Bronchial epithelial cell (primary cell): ENCODE data around the gene TNNT1. TPM values are rescaled to one million over a fixed set of nuclear protein-coding genes. Genes with fewer than 3 reads are reported as not detected.

Experiments
- DNase-seq: peaks from one replicate; pipeline ENCODE4 v3.0.0-alpha.2; 2010; ENCODE audit warnings: low read depth
- FAIRE-seq: peaks from 2 replicates; lab custom pipeline; 2011; peaks lifted over from hg19 to GRCh38; lab: Jason Lieb, UNC
- H3K27me3 ChIP-seq: 2 replicates; pipeline ENCODE4 v1.5.1; 2011; ENCODE audit warnings: low read length; ENCODE audit not compliant: control insufficient read depth, insufficient read depth
- H3K36me3 ChIP-seq: 2 replicates; pipeline ENCODE4 v1.5.1; 2011; ENCODE audit warnings: low read length; ENCODE audit not compliant: control insufficient read depth, insufficient read depth
- H3K4me3 ChIP-seq: 2 replicates; pipeline ENCODE4 v1.5.1; 2011; ENCODE audit warnings: mild to moderate bottlenecking, low read depth, low read length, control low read depth
- CTCF ChIP-seq: IDR thresholded peaks from 2 replicates; pipeline ENCODE4 v1.5.1; 2011; ENCODE audit warnings: mild to moderate bottlenecking, moderate library complexity, low read length, control low read depth, inconsistent platforms; ENCODE audit not compliant: insufficient read depth, severe bottlenecking
- total RNA-seq: library from RNA; depleted of rRNA; stranded (reverse); fragments of >200 nt; gene quantifications from 2 replicates; pipeline ENCODE4 v1.2.1, GENCODE V29; 2014

The TNNT1 gene
- total RNA-seq, 1 donor from 2014 or later, result 65.0 TPM

GRCh38 chr19:55105237-55105636 is 43.8 kb downstream of the TNNT1 start:
- H3K4me3 ChIP-seq, result no peak overlapping the region
- peaks cover 12% of the 10 kb centered on the region for H3K36me3 ChIP-seq
- no peaks in the 10 kb centered on the region for H3K27me3 ChIP-seq
- FAIRE-seq, result no peak
- DNase-seq, result no peak
- TF ChIP-seq CTCF, result no peak

- no peak for TF ChIP-seq CTCF
- Histone ChIP-seq H3K4me3 (no peak overlapping the region), H3K27me3 (no peaks in the 10 kb centered on the region), H3K36me3 (peaks cover 15% of the 10 kb centered on the region)
- FAIRE-seq, result no peak
- DNase-seq, result no peak
These were observed 45.8 kb downstream of the TNNT1 start for GRCh38 chr19:55103190-55103589.

- TF ChIP-seq CTCF, result no peak
- H3K4me3 ChIP-seq, result no peak overlapping the region
- FAIRE-seq (no peak), DNase-seq (no peak)
- peaks cover 17% of the 10 kb centered on the region for H3K36me3 ChIP-seq
- no peaks in the 10 kb centered on the region for H3K27me3 ChIP-seq
These were observed 47.7 kb downstream of the TNNT1 start for GRCh38 chr19:55101261-55101660.

- DNase-seq, result no peak
- peaks cover 22% of the 10 kb centered on the region for H3K36me3 ChIP-seq
- TF ChIP-seq CTCF, result no peak
- no peak for FAIRE-seq
- no peaks in the 10 kb centered on the region for H3K27me3 ChIP-seq
- H3K4me3 ChIP-seq, result no peak overlapping the region
These were observed 49.2 kb downstream of the TNNT1 start for GRCh38 chr19:55099557-55100506.

- peaks cover 27% of the 10 kb centered on the region for H3K36me3 ChIP-seq
- H3K27me3 ChIP-seq, result no peaks in the 10 kb centered on the region
- DNase-seq (no peak), FAIRE-seq (no peak)
- no peak for TF ChIP-seq CTCF
- H3K4me3 ChIP-seq, result no peak overlapping the region
These were observed 50.1 kb downstream of the TNNT1 start for GRCh38 chr19:55098716-55099556.
